NCI-H1436 treated with DMSO at 0.1 percent for 48 hours (cell line): ENCODE data around the gene SURF4.
"Not testable (repeated sequence)": the region's sequence is repeated elsewhere in the genome, so short reads cannot be mapped to it uniquely, and the experiment has no call there.

Experiments
- DNase-seq: peaks from one replicate; lab custom pipeline; 2025; lab: John Stamatoyannopoulos, UW

The SURF4 gene

DNA sequence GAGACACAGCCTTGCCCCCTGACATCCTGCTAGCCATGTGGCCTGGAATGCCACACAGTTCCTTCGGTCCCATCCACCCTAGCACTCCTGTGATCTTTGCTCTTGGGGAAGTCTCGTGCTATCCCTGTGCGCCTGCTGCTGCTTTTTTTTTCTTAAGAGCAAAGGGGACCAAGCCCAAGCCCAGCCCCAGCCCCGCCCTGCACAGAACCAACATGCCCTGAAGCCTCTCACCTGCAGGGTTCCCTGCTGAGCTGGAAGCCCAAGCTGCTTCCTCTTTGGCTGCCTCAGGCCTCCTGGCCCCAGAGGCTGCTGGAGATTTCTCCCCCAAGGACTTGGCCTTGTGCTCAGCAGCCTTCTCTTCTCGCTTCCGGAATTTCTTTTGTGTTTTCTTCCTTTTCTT lies 41.7 kb downstream of the SURF4 start:
- DNase-seq: no peak

GRCh38 chr9:133333566-133333965 lies 42.3 kb downstream of the SURF4 start:
- DNase-seq: no peak

DNA sequence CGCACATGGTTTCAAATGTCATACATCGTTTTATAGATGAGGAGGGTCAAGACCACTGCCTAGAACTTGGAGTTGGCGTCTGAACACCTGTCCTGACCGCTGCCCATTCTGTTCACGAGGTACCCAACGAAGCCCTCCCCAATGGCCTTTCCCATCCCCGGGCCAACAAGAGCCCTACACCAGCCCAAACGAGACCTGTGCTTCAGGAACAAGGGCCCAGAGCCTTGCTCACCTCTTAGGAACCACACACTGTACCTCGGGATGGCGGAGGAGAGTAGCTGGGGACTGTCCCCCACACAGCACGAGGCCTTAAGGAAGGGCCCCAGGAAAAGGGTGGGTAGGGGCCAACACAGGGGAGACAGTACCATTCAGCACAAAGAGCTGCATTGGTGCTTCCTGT lies 42.8 kb downstream of the SURF4 start:
- DNase-seq: no peak

DNA sequence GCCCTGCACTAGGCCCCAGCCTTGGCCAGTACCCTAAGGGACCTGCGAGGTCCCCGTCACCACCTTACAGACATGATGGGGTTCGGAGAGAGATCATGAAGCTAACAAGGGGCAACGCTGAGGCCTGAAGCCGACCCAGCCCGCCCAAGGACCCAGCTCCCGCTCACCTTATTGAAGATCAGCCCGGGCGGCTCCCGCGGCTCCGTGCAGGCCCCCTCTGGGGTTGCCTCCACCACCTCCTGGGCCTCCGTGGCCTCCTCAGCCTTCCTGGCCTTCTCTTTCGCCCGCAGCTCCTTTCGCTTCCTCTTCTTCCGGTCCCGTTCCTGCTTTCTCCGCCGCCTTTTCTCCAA lies 43.5 kb downstream of the SURF4 start:
- no peak for DNase-seq

DNA sequence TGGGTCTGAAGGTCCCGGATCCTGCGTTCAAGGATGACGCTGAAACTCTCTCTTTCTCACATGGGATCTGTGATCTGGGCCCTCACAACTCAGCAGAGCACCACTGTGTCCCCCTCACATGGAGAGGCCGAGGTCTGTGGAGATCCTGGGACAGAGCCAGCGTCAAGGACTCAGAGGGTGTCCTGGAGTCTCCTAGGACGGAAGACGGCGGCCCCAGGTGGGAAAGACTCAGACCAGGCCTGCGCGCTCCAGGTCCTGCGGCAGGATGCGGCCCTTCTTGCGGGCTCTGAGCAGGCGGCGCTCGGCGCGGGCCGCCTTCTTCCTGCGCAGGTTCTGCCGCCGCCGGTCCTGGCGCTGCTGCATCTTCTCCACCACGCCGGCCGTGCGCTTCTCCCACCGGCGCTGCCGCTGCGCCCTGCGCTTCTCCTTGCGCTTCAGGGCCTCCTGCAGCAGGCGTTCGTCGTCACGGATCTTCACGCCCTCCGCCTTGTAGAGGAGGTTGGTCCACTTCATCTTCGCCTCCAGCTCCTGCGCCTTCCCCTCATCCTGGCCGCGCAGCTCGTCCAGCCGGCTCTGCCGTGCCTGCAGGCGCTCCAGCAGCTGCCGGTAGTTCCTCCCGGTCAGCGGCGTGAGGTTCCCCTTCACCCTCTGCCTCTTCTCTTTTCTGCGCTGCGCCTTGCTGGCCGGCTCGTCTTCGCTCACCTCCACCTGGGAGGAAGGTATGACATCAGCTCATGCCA lies 44.0 kb downstream of the SURF4 start:
- DNase-seq: no peak

GRCh38 chr9:133331221-133331620 lies 44.6 kb downstream of the SURF4 start:
- no peak for DNase-seq

DNA sequence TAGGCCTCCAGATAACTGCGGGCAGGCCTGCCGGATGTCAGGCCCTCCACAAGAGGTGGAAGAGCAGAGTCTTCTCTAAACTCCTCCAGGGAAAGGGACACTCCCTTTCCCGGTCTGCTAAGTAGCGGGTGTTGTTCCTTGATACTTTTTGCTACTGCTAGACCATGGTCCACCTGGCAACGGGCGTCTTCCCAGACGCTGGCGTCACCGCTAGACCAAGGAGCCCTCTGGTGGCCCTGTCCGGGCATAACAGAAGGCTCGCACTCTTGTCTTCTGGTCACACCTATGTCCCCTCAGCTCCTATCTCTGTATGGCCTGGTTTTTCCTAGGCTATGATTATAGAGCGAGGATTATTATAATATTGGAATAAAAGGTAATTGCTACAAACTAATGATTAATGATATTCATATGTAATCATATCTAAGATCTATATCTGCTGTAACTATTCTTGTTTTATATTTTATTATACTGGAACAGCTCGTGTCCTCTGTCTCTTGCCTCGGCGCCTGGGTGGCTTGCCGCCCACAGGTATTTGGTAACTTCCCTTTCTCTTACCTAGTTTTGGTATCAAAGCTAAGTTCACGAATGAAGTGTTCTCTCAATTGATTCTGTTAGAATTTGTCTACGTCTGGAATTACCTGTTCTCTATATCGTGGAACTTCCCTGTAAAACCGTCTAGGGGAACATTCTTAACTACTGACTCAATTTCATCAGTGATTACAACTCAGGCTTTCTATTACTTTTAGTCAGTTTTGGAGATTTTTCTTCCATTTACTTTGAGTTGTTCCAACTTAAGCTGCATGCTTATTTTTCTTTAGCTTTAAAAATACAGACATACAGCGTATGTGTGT lies 46.3 kb downstream of the SURF4 start:
- DNase-seq: not testable (repeated sequence)

DNA sequence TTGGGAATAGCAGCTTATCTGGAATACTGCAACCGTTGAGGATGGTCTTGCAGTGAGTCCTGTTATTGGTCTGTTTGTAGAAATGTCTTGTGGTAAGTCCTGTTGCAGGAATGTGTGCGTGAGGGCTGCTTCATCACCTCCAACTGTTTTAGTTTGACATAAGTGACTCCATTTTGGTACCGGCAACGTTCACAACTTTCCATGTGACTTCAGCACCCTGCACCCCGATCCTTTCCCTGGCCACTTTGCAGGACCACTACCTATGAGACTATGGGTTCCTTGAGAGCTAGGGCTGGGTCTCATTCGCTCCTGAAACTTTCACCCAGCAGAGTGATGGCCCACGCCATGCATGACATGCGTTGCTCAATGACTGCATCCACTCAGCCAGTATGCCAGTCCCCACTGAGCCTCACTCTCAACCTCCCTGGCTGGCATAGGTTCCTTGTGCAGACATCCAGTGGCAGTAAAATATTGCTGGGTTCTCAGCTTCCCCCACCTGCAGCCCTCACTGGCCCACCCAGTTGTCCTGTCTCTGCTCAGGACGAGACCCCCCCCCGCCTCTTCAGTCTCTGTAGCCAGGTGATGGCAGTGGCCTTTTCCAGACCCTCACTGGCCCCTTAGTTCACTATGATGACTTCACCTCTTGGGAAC lies 47.9 kb downstream of the SURF4 start:
- no peak for DNase-seq

DNA sequence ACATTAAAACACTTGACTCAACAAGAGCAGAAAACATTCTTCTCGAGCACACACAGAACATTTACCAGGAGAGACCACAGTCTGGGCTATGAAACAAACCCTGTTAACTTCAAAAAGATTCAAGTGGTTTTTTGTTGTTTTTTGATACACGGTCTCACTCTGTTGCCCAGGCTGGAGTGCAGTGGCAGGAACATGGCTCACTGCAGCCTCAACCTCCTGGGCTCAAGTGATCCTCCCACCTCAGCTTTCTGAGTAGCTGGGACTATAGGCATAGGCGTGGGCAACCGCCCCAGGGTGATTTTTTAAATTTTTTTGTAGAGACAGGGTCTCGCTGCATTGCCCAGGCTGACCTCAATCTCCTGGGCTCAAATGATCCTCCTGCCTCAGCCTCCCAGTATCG lies 48.8 kb downstream of the SURF4 start:
- DNase-seq: not testable (repeated sequence)

GRCh38 chr9:133323991-133324703 lies 51.7 kb downstream of the SURF4 start:
- DNase-seq: no peak

GRCh38 chr9:133323211-133323610 lies 52.6 kb downstream of the SURF4 start:
- DNase-seq: no peak

- no peak for DNase-seq
Measured at GRCh38 chr9:133322701-133323100, 53.2 kb downstream of the SURF4 start.

DNA sequence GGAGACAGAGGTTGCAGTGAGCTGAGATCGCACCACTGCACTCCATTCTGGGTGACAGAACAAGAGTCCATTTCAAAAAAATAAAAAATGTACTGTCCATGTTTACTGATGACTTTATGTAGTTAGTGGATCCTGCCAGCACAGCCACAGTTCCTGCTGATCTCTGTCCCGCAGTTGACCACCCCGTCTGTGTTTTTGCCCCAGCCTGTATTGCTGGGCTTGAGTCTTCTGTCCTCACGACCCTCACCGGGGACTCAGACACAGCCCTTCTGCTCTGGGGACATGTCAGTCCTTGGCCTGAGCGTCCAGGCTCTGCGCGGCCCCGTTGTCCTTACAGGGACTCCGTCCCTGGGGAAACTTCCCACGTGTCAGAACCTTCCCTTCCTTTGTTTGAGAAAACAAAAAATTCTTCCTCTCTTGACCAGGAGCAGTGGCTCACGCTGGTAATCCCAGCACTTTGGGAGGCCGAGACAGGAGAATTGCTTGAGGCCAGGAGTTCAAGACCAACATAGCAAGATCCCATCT lies 54.4 kb downstream of the SURF4 start:
- DNase-seq: no peak

DNA sequence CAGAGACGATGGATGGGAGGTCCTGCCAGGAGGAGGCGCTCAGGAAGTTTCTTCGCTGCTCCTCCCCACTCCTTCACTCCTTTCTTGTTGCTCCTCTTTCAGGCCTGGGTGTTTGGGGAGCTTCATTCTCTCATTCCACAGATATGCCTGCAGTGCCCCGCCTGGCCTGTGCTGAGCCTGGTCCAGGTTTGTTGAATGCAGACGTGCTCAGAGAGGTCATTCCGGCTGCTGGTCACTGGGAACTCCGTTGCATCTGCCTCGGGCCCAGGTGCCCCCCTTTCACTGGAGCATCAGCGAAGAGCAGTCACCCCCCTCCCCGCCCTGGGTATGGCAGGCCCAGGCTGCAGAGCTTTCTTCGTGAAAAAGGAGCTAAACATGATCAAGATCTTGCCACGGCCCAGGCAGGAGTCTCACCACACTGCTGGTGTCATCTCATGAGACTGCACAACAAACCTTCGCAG lies 55.4 kb downstream of the SURF4 start:
- no peak for DNase-seq

DNA sequence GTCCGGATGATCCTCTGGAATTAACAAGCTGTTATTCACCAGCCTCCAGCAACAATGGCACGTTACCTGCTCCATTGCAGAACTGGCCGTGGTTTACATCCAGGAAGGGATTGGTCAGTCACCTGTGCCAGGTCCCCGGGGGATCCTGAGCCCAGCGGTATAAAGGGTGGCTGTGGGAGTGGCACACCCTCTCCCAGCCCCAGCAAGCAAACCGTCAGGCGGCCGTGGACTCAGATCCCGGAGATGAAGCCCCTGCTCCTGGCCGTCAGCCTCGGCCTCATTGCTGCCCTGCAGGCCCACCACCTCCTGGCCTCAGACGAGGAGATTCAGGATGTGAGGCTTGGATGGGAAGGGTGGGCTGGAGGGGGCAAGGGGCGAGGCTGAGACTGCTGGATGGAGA lies 58.3 kb downstream of the SURF4 start:
- not testable (repeated sequence) for DNase-seq

- DNase-seq: no peak
Measured at GRCh38 chr9:133315997-133316396, 59.9 kb downstream of the SURF4 start.
